PC-9 (cell line): ENCODE data around the gene PRF1.

ENCODE experiments used
- EZH2 ChIP-seq: fragments of 200-600 bp; sonication (generic); IDR thresholded peaks from 2 replicates; pipeline ENCODE4 v1.8.0; 2017; ENCODE audit warnings: antibody characterized with exemption, low read depth
- TF ChIP-seq, protein P1 (sequence below): fragments of 200-600 bp; sonication (generic); conservative IDR thresholded peaks from 2 replicates; pipeline ENCODE4 v1.6.1; 2017; ENCODE audit warnings: mixed run types, antibody characterized with exemption, mild to moderate bottlenecking, moderate library complexity

DNA sequence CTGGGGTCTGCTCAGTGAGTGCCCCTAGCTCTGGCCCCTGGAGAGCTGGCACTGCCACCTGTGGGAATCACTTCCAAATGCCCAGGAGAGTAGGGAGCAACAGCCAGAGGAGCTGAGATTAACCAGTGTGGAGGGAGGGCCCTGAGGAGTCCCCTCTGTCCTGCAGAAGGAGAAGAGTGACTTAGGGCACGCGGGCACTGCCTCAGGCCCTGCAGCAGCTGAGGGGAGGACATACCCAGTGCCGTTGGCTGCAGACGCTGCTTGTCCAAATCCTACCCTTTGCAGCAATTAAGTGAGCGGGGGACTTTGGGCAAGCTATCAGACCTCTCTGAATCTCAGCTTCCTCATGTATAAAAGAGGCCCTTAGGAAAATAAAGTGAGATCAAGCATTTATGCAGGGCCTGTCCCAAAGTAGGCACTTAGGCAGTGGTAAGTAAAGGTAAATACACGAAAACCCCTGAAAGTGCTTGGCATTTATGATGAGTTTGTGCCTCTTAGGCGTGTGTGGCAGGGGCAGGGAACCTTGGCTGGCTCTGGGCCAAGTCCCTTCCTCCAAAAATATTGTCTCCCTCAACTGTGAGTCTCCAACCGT, 16.9 kb downstream of the PRF1 start:
- TF ChIP-seq, protein P1, sequence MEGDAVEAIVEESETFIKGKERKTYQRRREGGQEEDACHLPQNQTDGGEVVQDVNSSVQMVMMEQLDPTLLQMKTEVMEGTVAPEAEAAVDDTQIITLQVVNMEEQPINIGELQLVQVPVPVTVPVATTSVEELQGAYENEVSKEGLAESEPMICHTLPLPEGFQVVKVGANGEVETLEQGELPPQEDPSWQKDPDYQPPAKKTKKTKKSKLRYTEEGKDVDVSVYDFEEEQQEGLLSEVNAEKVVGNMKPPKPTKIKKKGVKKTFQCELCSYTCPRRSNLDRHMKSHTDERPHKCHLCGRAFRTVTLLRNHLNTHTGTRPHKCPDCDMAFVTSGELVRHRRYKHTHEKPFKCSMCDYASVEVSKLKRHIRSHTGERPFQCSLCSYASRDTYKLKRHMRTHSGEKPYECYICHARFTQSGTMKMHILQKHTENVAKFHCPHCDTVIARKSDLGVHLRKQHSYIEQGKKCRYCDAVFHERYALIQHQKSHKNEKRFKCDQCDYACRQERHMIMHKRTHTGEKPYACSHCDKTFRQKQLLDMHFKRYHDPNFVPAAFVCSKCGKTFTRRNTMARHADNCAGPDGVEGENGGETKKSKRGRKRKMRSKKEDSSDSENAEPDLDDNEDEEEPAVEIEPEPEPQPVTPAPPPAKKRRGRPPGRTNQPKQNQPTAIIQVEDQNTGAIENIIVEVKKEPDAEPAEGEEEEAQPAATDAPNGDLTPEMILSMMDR: no peak
- TF ChIP-seq EZH2: no peak
